Transverse colon (tissue), 4 donors: ENCODE data around the gene SREBF2.

Source experiments
- POLR2AphosphoS5 ChIP-seq, 3 donors: sonication (generic); formaldehyde crosslinking; IDR thresholded peaks; one replicate each; pipeline ENCODE4 v1.6.1; 2016; ENCODE audit warnings: antibody characterized with exemption in 3 of 3
- TF ChIP-seq, protein P1 (sequence below), 5 experiments: fragments of 200-600 bp in 3 of 5; fragments of 450-650 bp in 2 of 5; sonication (generic) in 3 of 5; IDR thresholded peaks; 1 replicate in 2 of 5; 2 replicates in 3 of 5; pipeline ENCODE4 v1.5.1; 2016 to 2017; ENCODE audit warnings: antibody characterized with exemption in 5 of 5, inconsistent platforms in 3 of 5, mild to moderate bottlenecking in 2 of 5, moderate library complexity in 1 of 5

DNA sequence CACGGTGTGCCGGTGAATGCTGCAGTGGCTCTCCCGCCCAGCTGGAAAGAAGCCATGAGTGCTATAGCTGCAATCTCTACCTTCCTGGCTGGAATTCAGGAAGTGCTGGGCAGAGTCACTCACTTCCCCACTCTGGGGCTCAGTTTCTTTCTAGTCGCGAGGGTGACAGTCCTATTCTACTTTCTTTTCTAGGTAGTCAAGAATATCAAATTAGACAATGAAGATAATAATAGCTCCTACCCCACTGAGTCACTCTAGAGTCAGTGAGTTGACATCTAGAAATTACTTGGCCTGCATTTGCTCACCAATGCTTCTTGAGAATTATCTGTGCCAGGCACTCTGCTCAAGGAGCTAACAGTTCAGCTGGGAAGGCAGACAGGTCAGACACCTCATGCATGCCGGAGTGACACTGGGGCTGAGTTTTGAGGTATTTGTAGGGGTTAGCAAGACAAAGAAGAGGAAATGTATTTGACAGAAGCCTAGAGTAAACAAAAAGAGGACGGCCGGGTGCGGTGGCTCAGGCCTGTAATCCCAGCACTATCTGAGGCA is 110.8 kb downstream of the SREBF2 start:
- TF ChIP-seq, protein P1, sequence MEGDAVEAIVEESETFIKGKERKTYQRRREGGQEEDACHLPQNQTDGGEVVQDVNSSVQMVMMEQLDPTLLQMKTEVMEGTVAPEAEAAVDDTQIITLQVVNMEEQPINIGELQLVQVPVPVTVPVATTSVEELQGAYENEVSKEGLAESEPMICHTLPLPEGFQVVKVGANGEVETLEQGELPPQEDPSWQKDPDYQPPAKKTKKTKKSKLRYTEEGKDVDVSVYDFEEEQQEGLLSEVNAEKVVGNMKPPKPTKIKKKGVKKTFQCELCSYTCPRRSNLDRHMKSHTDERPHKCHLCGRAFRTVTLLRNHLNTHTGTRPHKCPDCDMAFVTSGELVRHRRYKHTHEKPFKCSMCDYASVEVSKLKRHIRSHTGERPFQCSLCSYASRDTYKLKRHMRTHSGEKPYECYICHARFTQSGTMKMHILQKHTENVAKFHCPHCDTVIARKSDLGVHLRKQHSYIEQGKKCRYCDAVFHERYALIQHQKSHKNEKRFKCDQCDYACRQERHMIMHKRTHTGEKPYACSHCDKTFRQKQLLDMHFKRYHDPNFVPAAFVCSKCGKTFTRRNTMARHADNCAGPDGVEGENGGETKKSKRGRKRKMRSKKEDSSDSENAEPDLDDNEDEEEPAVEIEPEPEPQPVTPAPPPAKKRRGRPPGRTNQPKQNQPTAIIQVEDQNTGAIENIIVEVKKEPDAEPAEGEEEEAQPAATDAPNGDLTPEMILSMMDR (IDR thresholded peaks at IDR 0.05): no peak
- TF ChIP-seq POLR2AphosphoS5 (IDR thresholded peaks at IDR 0.05): no peak
